Naive B cell (primary cell): ENCODE data around the gene SDS. TPM values are rescaled to one million over a fixed set of nuclear protein-coding genes. Genes with fewer than 3 reads are reported as not detected.
A peak's percentile ranks its signal among the peaks of the same experiment; 100 is the strongest.

ENCODE experiments used
- ATAC-seq, 2 donors: fragments of 150-1000 bp; cut with Tn5 transposase; 2 replicates each; pipeline ENCODE4 v1.10.0; 2021; ENCODE audit warnings: low read depth in 2 of 2, mild to moderate bottlenecking in 2 of 2, moderate library complexity in 2 of 2
- DNase-seq: peaks from one replicate; pipeline ENCODE4 v3.0.0; 2022
- H3K27ac Mint-ChIP-seq, 6 donors: one replicate each; pipeline ENCODE4 v1.8.0; 2020 to 2022; ENCODE audit warnings: mild to moderate bottlenecking in 6 of 6, mixed read lengths in 6 of 6, moderate library complexity in 5 of 6, inconsistent platforms in 2 of 6
- H3K27me3 Mint-ChIP-seq, 3 donors: one replicate each; pipeline ENCODE4 v1.8.0; 2021 to 2022; ENCODE audit warnings: mixed read lengths in 3 of 3, mild to moderate bottlenecking in 1 of 3
- H3K36me3 Mint-ChIP-seq, 2 donors: one replicate each; pipeline ENCODE4 v1.8.0; 2020 to 2022; ENCODE audit warnings: mixed read lengths in 2 of 2, inconsistent platforms in 1 of 2, mild to moderate bottlenecking in 1 of 2
- H3K4me1 Mint-ChIP-seq, 3 donors: one replicate each; pipeline ENCODE4 v1.8.0; 2020 to 2022; ENCODE audit warnings: mixed read lengths in 3 of 3, inconsistent platforms in 1 of 3, mild to moderate bottlenecking in 1 of 3, moderate library complexity in 1 of 3
- H3K4me3 Mint-ChIP-seq, 8 donors: one replicate each; pipeline ENCODE4 v1.8.0; 2020 to 2022; ENCODE audit warnings: mild to moderate bottlenecking in 8 of 8, mixed read lengths in 8 of 8, moderate library complexity in 8 of 8, inconsistent platforms in 2 of 8
- H3K9me3 Mint-ChIP-seq, 7 donors: one replicate each; pipeline ENCODE4 v1.8.0; 2020 to 2022; ENCODE audit warnings: mixed read lengths in 7 of 7, mild to moderate bottlenecking in 5 of 7, inconsistent platforms in 2 of 7, moderate library complexity in 1 of 7
- polyA plus RNA-seq, 6 donors: library from polyadenylated mRNA; unstranded; fragments of 300-500 nt; fragmentation: Illumina TruSeq; gene quantifications; one replicate each; pipeline ENCODE4 v1.2.3, GENCODE V29; 2021; ENCODE audit warnings: low read depth in 6 of 6

SDS gene
- polyA plus RNA-seq, 6 donors from 2014 or later = not detected

DNA sequence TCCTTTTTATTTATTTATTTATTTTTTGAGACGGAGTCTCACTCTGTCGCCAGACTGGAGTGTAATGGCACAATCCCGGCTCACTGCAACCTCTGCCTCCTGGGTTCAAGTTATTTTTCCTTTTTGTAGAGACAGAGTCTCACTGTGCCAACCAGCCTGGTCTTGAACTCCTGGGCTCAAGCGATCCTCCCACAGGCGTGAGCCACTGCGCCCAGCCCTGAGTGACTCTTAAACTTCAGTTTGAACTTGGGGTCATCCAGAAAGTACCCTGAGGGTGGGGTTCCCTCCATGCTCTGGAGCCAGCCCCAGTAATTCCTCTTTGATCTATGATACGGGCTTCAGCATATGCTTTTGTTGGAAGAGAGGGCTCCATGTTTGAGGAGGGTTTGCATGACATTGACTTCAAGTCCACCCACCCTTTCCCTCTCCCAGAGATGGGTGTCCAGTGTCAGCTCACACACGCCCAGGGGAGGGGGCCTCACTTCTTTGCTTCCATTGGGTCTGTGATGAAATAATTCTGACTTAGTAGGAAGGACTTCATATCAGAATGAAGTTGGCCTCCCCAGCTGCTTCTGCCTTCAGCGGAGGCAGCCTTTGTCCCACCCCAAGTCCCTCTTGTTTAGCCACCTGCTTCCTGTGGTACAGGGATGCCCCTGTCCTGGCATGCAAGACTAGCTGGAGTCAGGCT, 11.9 kb downstream of the SDS start:
- DNase-seq (no peak), ATAC-seq (no peak)
- H3K4me1 Mint-ChIP-seq = no peaks in the 10 kb centered on the region
- peaks cover 0 to 7% of the 10 kb centered on the region in 2 donors for H3K36me3 Mint-ChIP-seq
- no peaks in the 10 kb centered on the region for H3K27me3 Mint-ChIP-seq
- peaks cover 0 to 7% (median 2%) of the 10 kb centered on the region in 7 donors for H3K9me3 Mint-ChIP-seq
- no peak overlapping the region for H3K27ac Mint-ChIP-seq
- no peak overlapping the region for H3K4me3 Mint-ChIP-seq

- ATAC-seq (no peak), DNase-seq (no peak)
- peaks cover 0 to 7% (median 1%) of the 10 kb centered on the region in 7 donors for H3K9me3 Mint-ChIP-seq
- H3K4me3 Mint-ChIP-seq = no peak overlapping the region
- H3K36me3 Mint-ChIP-seq = peaks cover 0 to 7% of the 10 kb centered on the region in 2 donors
- H3K27ac Mint-ChIP-seq = no peak overlapping the region
- no peaks in the 10 kb centered on the region for H3K4me1 Mint-ChIP-seq
- H3K27me3 Mint-ChIP-seq = no peaks in the 10 kb centered on the region
Measured at GRCh38 chr12:113391145-113391544, 12.5 kb downstream of the SDS start.

GRCh38 chr12:113390064-113391043, 13.3 kb downstream of the SDS start:
- Mint-ChIP-seq H3K9me3 (peaks cover 0 to 2% (median 0%) of the 10 kb centered on the region in 7 donors), H3K27me3 (no peaks in the 10 kb centered on the region), H3K4me3 (no peak overlapping the region), H3K27ac (no peak overlapping the region), H3K4me1 (no peaks in the 10 kb centered on the region), H3K36me3 (peaks cover 0 to 7% of the 10 kb centered on the region in 2 donors)
- DNase-seq (no peak), ATAC-seq (no peak)

DNA sequence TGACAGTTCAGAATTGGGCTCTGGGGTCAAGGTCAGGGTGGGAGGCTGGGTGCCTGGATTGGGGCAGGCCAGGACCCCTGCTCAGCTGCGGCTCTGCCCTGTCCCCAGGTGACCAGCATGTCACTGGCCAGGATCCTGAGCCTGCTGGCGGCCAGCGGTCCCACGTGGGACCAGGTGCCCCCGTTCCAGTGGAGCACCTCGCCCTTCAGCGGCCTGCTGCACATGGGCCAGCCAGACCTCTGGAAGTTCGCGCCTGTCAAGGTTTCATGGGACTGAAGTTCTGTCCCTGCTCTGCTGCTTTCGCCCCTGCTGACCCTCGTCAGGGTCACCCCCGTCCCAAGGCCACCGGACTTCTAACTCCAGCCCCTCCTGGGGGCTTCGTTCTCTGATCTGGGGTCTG, 15.3 kb downstream of the SDS start:
- no peak overlapping the region for H3K27ac Mint-ChIP-seq
- ATAC-seq = no peak

DNA sequence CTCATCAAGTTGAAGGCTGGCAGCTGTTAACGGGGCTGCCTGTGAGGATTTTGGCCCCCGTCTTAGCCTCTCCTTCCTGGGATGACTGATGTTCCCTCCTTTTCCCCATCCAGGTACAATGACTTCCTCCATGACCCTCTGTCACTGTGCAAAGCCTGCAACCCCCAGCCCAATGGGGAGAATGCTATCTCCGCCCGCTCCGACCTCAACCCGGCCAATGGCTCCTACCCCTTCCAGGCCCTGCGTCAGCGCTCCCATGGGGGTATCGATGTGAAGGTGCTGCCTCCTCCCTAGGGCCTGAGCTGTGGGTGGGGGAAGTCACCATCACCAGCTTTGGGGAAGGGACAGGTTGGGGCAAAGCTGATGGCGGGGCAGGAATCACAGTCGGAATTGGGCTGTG, 16.1 kb downstream of the SDS start:
- DNase-seq (no peak), ATAC-seq (no peak)
- no peak overlapping the region for H3K4me3 Mint-ChIP-seq
- no peaks in the 10 kb centered on the region for H3K9me3 Mint-ChIP-seq
- H3K27ac Mint-ChIP-seq = no peak overlapping the region
- no peaks in the 10 kb centered on the region for H3K27me3 Mint-ChIP-seq
- no peaks in the 10 kb centered on the region for H3K4me1 Mint-ChIP-seq
- peaks cover 0 to 14% of the 10 kb centered on the region in 2 donors for H3K36me3 Mint-ChIP-seq

More for the DNA sequence above, 15.3 kb downstream of the SDS start:
- Mint-ChIP-seq H3K4me3 (no peak overlapping the region), H3K27me3 (no peaks in the 10 kb centered on the region), H3K9me3 (no peaks in the 10 kb centered on the region), H3K36me3 (peaks cover 0 to 14% of the 10 kb centered on the region in 2 donors), H3K4me1 (no peaks in the 10 kb centered on the region)
- DNase-seq = no peak

- Mint-ChIP-seq H3K27me3 (no peaks in the 10 kb centered on the region), H3K36me3 (peaks cover 0 to 14% of the 10 kb centered on the region in 2 donors), H3K27ac (no peak overlapping the region)
Measured at GRCh38 chr12:113386866-113387566, 16.7 kb downstream of the SDS start.

GRCh38 chr12:113385282-113385882, 18.3 kb downstream of the SDS start:
- peak overlapping the region in 2 of 6 donors; percentile 58 to 83 for H3K27ac Mint-ChIP-seq
- no peak for ATAC-seq
- peaks cover 0 to 14% of the 10 kb centered on the region in 2 donors for H3K36me3 Mint-ChIP-seq
- H3K4me1 Mint-ChIP-seq = no peaks in the 10 kb centered on the region
- H3K27me3 Mint-ChIP-seq = no peaks in the 10 kb centered on the region
- no peak for DNase-seq
- no peaks in the 10 kb centered on the region for H3K9me3 Mint-ChIP-seq
- H3K4me3 Mint-ChIP-seq = no peak overlapping the region

More at GRCh38 chr12:113386866-113387566, 16.7 kb downstream of the SDS start:
- H3K4me1 Mint-ChIP-seq = no peaks in the 10 kb centered on the region
- H3K9me3 Mint-ChIP-seq = no peaks in the 10 kb centered on the region
- no peak for ATAC-seq
- no peak for DNase-seq
- no peak overlapping the region for H3K4me3 Mint-ChIP-seq

DNA sequence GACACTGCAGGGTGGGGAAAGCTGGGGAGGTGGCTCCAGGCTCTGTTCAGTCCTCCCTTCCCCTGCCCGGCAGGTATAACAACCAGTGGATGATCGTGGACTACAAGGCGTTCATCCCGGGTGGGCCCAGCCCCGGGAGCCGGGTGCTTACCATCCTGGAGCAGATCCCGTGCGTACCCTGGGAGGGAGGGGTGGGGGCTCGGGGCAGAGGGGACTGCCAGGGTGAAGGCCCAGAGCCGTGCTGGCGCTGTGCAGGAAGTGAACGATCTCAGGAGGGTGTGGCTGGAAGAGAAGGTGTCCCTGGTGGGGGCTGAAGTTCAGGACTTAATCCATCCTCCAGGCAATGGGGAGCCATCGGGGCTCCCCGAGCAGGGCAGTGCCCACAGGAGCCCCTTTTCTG, 18.9 kb downstream of the SDS start:
- DNase-seq = no peak
- Mint-ChIP-seq H3K36me3 (peaks cover 0 to 14% of the 10 kb centered on the region in 2 donors), H3K27ac (peak overlapping the region in 1 of 6 donors; percentile 58), H3K9me3 (no peaks in the 10 kb centered on the region), H3K27me3 (no peaks in the 10 kb centered on the region), H3K4me1 (no peaks in the 10 kb centered on the region), H3K4me3 (no peak overlapping the region)
- ATAC-seq = no peak

DNA sequence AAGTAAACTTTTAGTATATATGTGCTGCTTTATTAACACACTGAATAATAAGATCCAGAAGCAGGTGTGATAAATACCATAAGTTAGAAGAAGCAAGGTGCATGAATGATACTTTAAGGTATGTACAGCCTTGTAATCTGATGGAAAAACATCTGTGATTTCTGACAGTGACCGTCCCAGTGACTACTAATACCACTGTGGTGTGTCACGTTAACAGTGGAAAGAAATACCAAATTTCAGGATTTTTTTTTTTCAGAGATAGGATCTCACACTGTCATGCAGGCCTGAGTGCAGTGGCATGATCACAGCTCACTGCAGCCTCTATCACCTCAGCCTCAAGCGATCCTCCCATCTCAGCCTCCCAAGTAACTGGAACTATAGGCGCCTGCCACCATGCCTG, 21.5 kb downstream of the SDS start:
- Mint-ChIP-seq H3K27me3 (no peaks in the 10 kb centered on the region), H3K9me3 (no peaks in the 10 kb centered on the region), H3K4me3 (no peak overlapping the region), H3K4me1 (no peaks in the 10 kb centered on the region), H3K36me3 (peaks cover 3 to 7% of the 10 kb centered on the region in 2 donors), H3K27ac (peak overlapping the region in 1 of 6 donors; percentile 42)
- DNase-seq = no peak
- ATAC-seq = no peak

- peaks cover 7% of the 10 kb centered on the region in 2 donors for H3K36me3 Mint-ChIP-seq
- no peaks in the 10 kb centered on the region for H3K9me3 Mint-ChIP-seq
- H3K4me1 Mint-ChIP-seq = no peaks in the 10 kb centered on the region
- no peak for DNase-seq
- H3K27me3 Mint-ChIP-seq = no peaks in the 10 kb centered on the region
- no peak for ATAC-seq
- H3K27ac Mint-ChIP-seq = no peak overlapping the region
- H3K4me3 Mint-ChIP-seq = no peak overlapping the region
Measured at GRCh38 chr12:113381220-113381619, 22.5 kb downstream of the SDS start.

DNA sequence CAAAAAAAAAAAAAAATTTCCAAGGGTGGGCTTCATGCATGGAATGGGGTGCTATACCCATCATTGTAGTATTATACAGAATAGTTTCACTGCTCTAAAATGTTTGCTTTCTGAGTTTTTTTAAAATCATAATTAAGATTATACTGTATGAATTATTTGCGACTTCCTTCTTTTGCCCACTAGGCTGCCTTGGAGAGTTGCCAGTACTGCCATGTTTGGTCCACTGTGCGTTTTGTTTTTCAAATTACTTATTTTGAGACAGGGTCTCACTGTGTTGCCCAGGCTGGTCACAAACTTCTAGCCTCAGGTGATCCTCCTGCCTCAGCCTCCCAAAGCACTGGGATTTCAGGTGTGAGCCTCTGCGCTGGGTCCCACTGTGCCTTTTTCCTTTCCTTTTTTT, 25.4 kb downstream of the SDS start:
- DNase-seq = no peak
- Mint-ChIP-seq H3K36me3 (peaks cover 11% of the 10 kb centered on the region in 2 donors), H3K4me1 (no peaks in the 10 kb centered on the region), H3K4me3 (no peak overlapping the region), H3K27ac (no peak overlapping the region), H3K27me3 (no peaks in the 10 kb centered on the region), H3K9me3 (peaks cover 0 to 6% (median 0%) of the 10 kb centered on the region in 7 donors)
- ATAC-seq = no peak

GRCh38 chr12:113374823-113375428, 28.8 kb downstream of the SDS start:
- H3K27me3 Mint-ChIP-seq = no peaks in the 10 kb centered on the region
- ATAC-seq (no peak), DNase-seq (no peak)
- peaks cover 0 to 14% (median 6%) of the 10 kb centered on the region in 3 donors for H3K4me1 Mint-ChIP-seq
- peak overlapping the region in 1 of 6 donors; percentile 7 for H3K27ac Mint-ChIP-seq
- peaks cover 0 to 6% (median 0%) of the 10 kb centered on the region in 7 donors for H3K9me3 Mint-ChIP-seq
- H3K36me3 Mint-ChIP-seq = peaks cover 11 to 20% of the 10 kb centered on the region in 2 donors
- H3K4me3 Mint-ChIP-seq = no peak overlapping the region
